ENCODE data around the gene WDR13.

WDR13 gene

DNA sequence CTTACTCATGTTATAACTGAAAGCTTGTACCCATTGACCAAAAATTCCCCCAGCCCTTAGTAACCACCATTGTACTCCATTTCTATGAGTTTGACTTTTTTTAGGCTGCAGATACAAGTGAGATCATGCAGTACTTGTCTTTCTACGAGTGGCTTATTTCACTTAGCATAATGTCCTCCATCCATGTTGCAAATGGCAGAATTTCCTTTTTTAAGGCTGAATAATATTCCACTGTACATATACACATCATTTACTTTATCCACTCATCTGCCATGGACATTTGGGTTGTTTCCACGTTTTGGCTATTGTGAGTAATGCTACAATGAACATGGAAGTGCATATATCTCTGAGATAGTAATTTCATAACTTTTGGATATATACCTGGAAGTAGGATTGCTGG, 12.6 kb upstream of the WDR13 start:
- TF ChIP-seq EZH2phosphoT487 (IDR thresholded peaks at IDR 0.05; ENCODE audit: borderline replicate concordance): no peak
- TF ChIP-seq, protein P1, sequence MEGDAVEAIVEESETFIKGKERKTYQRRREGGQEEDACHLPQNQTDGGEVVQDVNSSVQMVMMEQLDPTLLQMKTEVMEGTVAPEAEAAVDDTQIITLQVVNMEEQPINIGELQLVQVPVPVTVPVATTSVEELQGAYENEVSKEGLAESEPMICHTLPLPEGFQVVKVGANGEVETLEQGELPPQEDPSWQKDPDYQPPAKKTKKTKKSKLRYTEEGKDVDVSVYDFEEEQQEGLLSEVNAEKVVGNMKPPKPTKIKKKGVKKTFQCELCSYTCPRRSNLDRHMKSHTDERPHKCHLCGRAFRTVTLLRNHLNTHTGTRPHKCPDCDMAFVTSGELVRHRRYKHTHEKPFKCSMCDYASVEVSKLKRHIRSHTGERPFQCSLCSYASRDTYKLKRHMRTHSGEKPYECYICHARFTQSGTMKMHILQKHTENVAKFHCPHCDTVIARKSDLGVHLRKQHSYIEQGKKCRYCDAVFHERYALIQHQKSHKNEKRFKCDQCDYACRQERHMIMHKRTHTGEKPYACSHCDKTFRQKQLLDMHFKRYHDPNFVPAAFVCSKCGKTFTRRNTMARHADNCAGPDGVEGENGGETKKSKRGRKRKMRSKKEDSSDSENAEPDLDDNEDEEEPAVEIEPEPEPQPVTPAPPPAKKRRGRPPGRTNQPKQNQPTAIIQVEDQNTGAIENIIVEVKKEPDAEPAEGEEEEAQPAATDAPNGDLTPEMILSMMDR (conservative IDR thresholded peaks at IDR 0.05; ENCODE audit: low read length): no peak
- Histone ChIP-seq H2AFZ (ENCODE audit: low read length) (no peak overlapping the region), H3K27me3 (ENCODE audit: insufficient read depth, low read length, poor library complexity, severe bottlenecking) (no peaks in the 10 kb centered on the region), H3K4me2 (ENCODE audit: low read depth, low read length, poor library complexity, severe bottlenecking) (no peak overlapping the region), H3F3A (ENCODE audit: low read depth) (no peaks in the 10 kb centered on the region), H3K79me2 (ENCODE audit: insufficient read depth, low read length) (no peaks in the 10 kb centered on the region), H3K4me3 (ENCODE audit: low read length, poor library complexity, severe bottlenecking) (no peak overlapping the region), H3K9ac (ENCODE audit: low read depth, low read length, poor library complexity, severe bottlenecking) (no peak overlapping the region), H3K9me2 (replicated peaks; ENCODE audit: low read depth, low read length) (no peaks in the 10 kb centered on the region), H3K4me1 (ENCODE audit: insufficient read depth, low read length, poor library complexity, severe bottlenecking) (no peaks in the 10 kb centered on the region), H4K20me1 (ENCODE audit: insufficient read depth, low read length, poor library complexity, severe bottlenecking) (no peaks in the 10 kb centered on the region), H3K36me3 (ENCODE audit: insufficient read depth, low read length) (no peaks in the 10 kb centered on the region), H3K9me3 (ENCODE audit: insufficient read depth, low read depth, low read length) (no peaks in the 10 kb centered on the region)

DNA sequence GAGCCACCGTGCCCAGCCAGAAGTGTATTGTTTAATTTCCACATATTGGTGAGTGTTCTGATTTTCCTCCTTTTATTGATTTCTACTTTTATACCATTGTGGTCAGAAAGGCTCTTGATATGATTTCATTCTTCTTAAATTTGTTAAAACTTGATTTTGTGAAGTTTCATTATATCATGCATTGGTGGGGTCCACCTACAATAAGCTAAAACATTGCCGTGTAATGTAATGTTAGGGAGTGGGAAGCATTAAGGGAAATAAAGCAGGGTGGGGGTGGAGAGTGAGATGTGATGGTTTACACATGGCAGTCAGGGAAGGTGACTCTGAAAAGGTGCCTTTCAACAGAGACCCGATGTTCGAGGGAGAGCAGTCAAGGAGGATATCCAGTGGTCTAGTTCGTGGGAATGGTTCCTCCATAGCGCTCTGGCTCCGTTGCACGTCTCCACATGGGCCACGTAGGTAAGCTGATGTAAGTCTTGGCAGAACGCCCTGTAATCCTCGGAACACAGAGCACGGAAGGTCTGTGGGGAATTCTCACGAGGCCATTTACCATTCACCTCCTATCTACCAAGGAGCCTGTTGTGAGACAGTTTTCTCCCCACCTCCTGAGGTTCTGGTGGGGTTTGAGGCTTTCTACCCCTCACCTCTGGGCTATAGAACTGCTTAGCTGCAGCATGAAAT, 7.7 kb upstream of the WDR13 start:
- H4K20me1 ChIP-seq (ENCODE audit: insufficient read depth, low read length, poor library complexity, severe bottlenecking): no peaks in the 10 kb centered on the region
- H3K4me3 ChIP-seq (ENCODE audit: low read length, poor library complexity, severe bottlenecking): no peak overlapping the region
- H3K9me2 ChIP-seq (replicated peaks; ENCODE audit: low read depth, low read length): no peaks in the 10 kb centered on the region
- no peaks in the 10 kb centered on the region for H3K9me3 ChIP-seq (ENCODE audit: insufficient read depth, low read depth, low read length)
- H3K79me2 ChIP-seq (ENCODE audit: insufficient read depth, low read length): no peaks in the 10 kb centered on the region
- H3K4me2 ChIP-seq (ENCODE audit: low read depth, low read length, poor library complexity, severe bottlenecking): no peak overlapping the region
- no peak overlapping the region for H2AFZ ChIP-seq (ENCODE audit: low read length)
- no peaks in the 10 kb centered on the region for H3K36me3 ChIP-seq (ENCODE audit: insufficient read depth, low read length)
- H3F3A ChIP-seq (ENCODE audit: low read depth): no peaks in the 10 kb centered on the region
- H3K9ac ChIP-seq (ENCODE audit: low read depth, low read length, poor library complexity, severe bottlenecking): no peak overlapping the region
- H3K27me3 ChIP-seq (ENCODE audit: insufficient read depth, low read length, poor library complexity, severe bottlenecking): no peaks in the 10 kb centered on the region
- H3K4me1 ChIP-seq (ENCODE audit: insufficient read depth, low read length, poor library complexity, severe bottlenecking): no peaks in the 10 kb centered on the region
- TF ChIP-seq, protein P1 (conservative IDR thresholded peaks at IDR 0.05; ENCODE audit: low read length): no peak
- TF ChIP-seq EZH2phosphoT487 (IDR thresholded peaks at IDR 0.05; ENCODE audit: borderline replicate concordance): no peak

DNA sequence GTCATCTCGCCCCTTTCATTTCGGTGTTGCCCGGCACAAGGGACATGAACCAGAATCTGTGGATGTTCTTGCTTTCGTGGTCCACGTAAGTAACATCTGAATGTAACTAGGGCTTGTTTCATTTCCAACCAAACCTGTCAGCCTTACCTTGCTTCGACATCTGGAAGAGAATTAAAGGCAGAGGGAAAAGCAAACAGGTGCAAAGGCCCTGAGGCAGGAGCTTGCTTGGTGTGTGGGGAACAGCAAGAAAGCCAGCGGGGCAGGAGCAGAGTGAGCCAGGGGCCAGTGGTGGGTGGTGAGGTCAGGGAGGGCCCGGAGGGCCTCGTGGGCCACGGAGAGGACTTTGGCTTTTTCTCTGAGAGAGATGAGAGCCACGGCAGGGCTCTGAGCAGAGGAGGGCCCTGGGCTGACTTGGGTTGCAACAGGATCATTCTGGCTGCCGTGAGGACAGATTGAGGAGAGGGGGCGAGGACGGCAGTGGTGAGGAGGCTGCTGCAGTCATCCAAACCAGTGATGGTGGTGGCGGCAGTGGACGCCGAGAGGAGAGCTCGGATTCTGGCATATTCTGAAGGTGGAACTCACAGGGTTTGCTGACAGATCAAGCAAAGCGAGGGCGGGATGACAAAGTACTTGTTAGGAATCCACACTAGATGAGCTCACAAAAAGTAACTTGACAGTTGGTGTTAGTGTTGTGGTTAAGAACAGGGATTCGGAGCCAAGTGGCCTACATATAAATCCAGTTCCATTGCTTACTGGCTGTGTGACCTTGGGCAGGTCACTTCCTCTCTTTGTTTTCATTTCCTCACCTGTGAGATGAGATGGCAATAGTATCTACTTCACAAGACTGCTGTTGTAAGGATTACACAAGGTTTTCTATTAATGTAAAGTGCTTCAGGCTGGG, 6.8 kb upstream of the WDR13 start:
- Histone ChIP-seq H3K79me2 (ENCODE audit: insufficient read depth, low read length) (no peaks in the 10 kb centered on the region), H3F3A (ENCODE audit: low read depth) (no peaks in the 10 kb centered on the region), H3K9me3 (ENCODE audit: insufficient read depth, low read depth, low read length) (no peaks in the 10 kb centered on the region), H4K20me1 (ENCODE audit: insufficient read depth, low read length, poor library complexity, severe bottlenecking) (no peaks in the 10 kb centered on the region), H3K4me2 (ENCODE audit: low read depth, low read length, poor library complexity, severe bottlenecking) (no peak overlapping the region), H3K4me1 (ENCODE audit: insufficient read depth, low read length, poor library complexity, severe bottlenecking) (no peaks in the 10 kb centered on the region), H3K27me3 (ENCODE audit: insufficient read depth, low read length, poor library complexity, severe bottlenecking) (no peaks in the 10 kb centered on the region), H3K4me3 (ENCODE audit: low read length, poor library complexity, severe bottlenecking) (no peak overlapping the region), H3K36me3 (ENCODE audit: insufficient read depth, low read length) (no peaks in the 10 kb centered on the region), H3K9me2 (replicated peaks; ENCODE audit: low read depth, low read length) (no peaks in the 10 kb centered on the region), H3K9ac (ENCODE audit: low read depth, low read length, poor library complexity, severe bottlenecking) (no peak overlapping the region), H2AFZ (ENCODE audit: low read length) (no peak overlapping the region)
- TF ChIP-seq EZH2phosphoT487 (IDR thresholded peaks at IDR 0.05; ENCODE audit: borderline replicate concordance): no peak
- TF ChIP-seq, protein P1 (conservative IDR thresholded peaks at IDR 0.05; ENCODE audit: low read length): no peak

Measured in Loucy (cell line).